Body of pancreas (tissue), 4 donors: ENCODE results near the gene CNIH1.

Experiments
- CTCF ChIP-seq, 7 experiments: fragments of 450-650 bp in 4 of 7; fragments of 200-600 bp in 3 of 7; sonication (generic) in 3 of 7; IDR thresholded peaks; one replicate each; pipeline ENCODE4 v1.5.1; 2016 to 2019; ENCODE audit warnings: antibody characterized with exemption in 7 of 7
- POLR2A ChIP-seq, 3 donors: fragments of 450-650 bp; IDR thresholded peaks; one replicate each; pipeline ENCODE4 v1.6.1; 2016; ENCODE audit warnings: antibody characterized with exemption in 3 of 3, mild to moderate bottlenecking in 2 of 3

GRCh38 chr14:54486685-54487084 lies 45.5 kb upstream of the CNIH1 start:
- TF ChIP-seq CTCF (IDR thresholded peaks at IDR 0.05) (no peak), POLR2A (IDR thresholded peaks at IDR 0.05) (no peak)
